ENCODE results near the gene GLYATL1B. TPM values are rescaled to one million over a fixed set of nuclear protein-coding genes. Genes with fewer than 3 reads are reported as not detected.

Gene GLYATL1B
- total RNA-seq, result not detected in 2 replicates

GRCh38 chr11:59086007-59086406 is at the start of gene GLYATL1B:
Gene GLYATL1B (plus strand): TSS chr11:59086307. CDS start chr11:59086307, 0 bp downstream.

GRCh38 chr11:59106363-59107336 is 20.5 kb downstream of the GLYATL1B start, which contains the start of gene FAM111B:
Gene FAM111B (plus strand): TSS chr11:59107237. CDS start chr11:59109626, 2,389 bp downstream.

GRCh38 chr11:59142530-59143507 is 56.7 kb downstream of the GLYATL1B start, which contains the start of gene FAM111A:
Gene FAM111A (plus strand): TSS chr11:59142856. CDS start chr11:59148873, 6,017 bp downstream.

Other genes starting within 250 kb of the GLYATL1B start
- 0.38 and 1.1 TPM in 2 replicates for gene GLYATL2, start 241.6 kb upstream of the GLYATL1B start, total RNA-seq
- 0.33 and 3.3 TPM in 2 replicates for gene GLYATL1, start 146.8 kb upstream of the GLYATL1B start, total RNA-seq
- 0.63 and 6.7 TPM in 2 replicates for gene FAM111B, start 20.9 kb downstream of the GLYATL1B start, total RNA-seq
- 14.2 and 23.0 TPM in 2 replicates for gene FAM111A, start 56.5 kb downstream of the GLYATL1B start, total RNA-seq
- 1.3 and 17.4 TPM in 2 replicates for gene DTX4, start 85.8 kb downstream of the GLYATL1B start, total RNA-seq
- not detected in 2 replicates for gene MPEG1, start 126.6 kb downstream of the GLYATL1B start, total RNA-seq